NOMO-1 (cell line): ENCODE measurements around the gene HES7.
"Not testable (repeated sequence)": the region's sequence is repeated elsewhere in the genome, so short reads cannot be mapped to it uniquely, and the experiment has no call there.

Experiments
- DNase-seq, 2 experiments: peaks; one replicate each; lab custom pipeline; 2025; ENCODE audit not compliant: unreplicated experiment in 2 of 2; lab: John Stamatoyannopoulos, UW

HES7 gene

GRCh38 chr17:8124350-8125153 lies 646 bp upstream of the HES7 start:
- DNase-seq = no peak

GRCh38 chr17:8122924-8123694 lies 797 bp downstream of the HES7 start:
- no peak for DNase-seq

- DNase-seq = no peak
Measured at GRCh38 chr17:8122422-8122923, 1.4 kb downstream of the HES7 start.

- peak; percentile 32 to 52 for DNase-seq
Measured at GRCh38 chr17:8121681-8122421, 2.1 kb downstream of the HES7 start.

GRCh38 chr17:8121407-8121680 lies 2.6 kb downstream of the HES7 start:
- no peak for DNase-seq

- DNase-seq = peak; percentile 53 to 69
Measured at GRCh38 chr17:8120520-8121406, 3.1 kb downstream of the HES7 start.

- DNase-seq = peak; percentile 75 to 80
Measured at GRCh38 chr17:8119581-8120519, 4.1 kb downstream of the HES7 start.

GRCh38 chr17:8118769-8119580 lies 4.9 kb downstream of the HES7 start:
- peak; percentile 78 to 83 for DNase-seq

- no peak for DNase-seq
Measured at GRCh38 chr17:8117980-8118768, 5.7 kb downstream of the HES7 start, which contains the start of gene ALOXE3. ALOXE3 (minus strand) TSS chr17:8118514; CDS start chr17:8117990, 524 bp downstream.

- no peak for DNase-seq
Measured at GRCh38 chr17:8117367-8117979, 6.4 kb downstream of the HES7 start.

- no peak for DNase-seq
Measured at GRCh38 chr17:8116776-8117175, 7.1 kb downstream of the HES7 start.

- DNase-seq = no peak
Measured at GRCh38 chr17:8110907-8111306, 13.0 kb downstream of the HES7 start.

GRCh38 chr17:8110456-8110804 lies 13.5 kb downstream of the HES7 start:
- DNase-seq = no peak

GRCh38 chr17:8109661-8110455 lies 14.0 kb downstream of the HES7 start:
- DNase-seq = peak; percentile 26 to 38

GRCh38 chr17:8108972-8109660 lies 14.8 kb downstream of the HES7 start:
- no peak for DNase-seq

GRCh38 chr17:8106980-8107379 lies 16.9 kb downstream of the HES7 start:
- not testable (repeated sequence) for DNase-seq
